ENCODE results near the gene OSBPL2. TPM values are rescaled to one million over a fixed set of nuclear protein-coding genes. Genes with fewer than 3 reads are reported as not detected.
A peak's percentile ranks its signal among the peaks of the same experiment; 100 is the strongest.

The OSBPL2 gene
- total RNA-seq, 3 donors from 2014 or later (not counting 1 experiment from before 2014, with no cell fraction given) = 77.9 to 112 (median 104) TPM

GRCh38 chr20:62192635-62193034 is 45.7 kb upstream of the OSBPL2 start:
- Mint-ChIP-seq H3K36me3 (no peaks in the 10 kb centered on the region), H3K4me3 (no peak overlapping the region), H3K4me1 (peaks cover 0 to 4% of the 10 kb centered on the region in 2 donors), H3K9me3 (no peaks in the 10 kb centered on the region), H3K27me3 (ENCODE audit: low read depth in 2 of 2) (no peaks in the 10 kb centered on the region), H3K27ac (no peak overlapping the region)
- 92% methylated on average over 10 of the region's 10 CpGs for WGBS (ENCODE audit: insufficient coverage)
- intact Hi-C loops (cut with micrococcal nuclease) = no loop called here
- Histone ChIP-seq H3K9me3 (ENCODE audit: control insufficient read depth, insufficient read depth, low read length) (no peaks in the 10 kb centered on the region), H3K4me3 (ENCODE audit: low read length) (no peak overlapping the region), H3K27me3 (ENCODE audit: control insufficient read depth, insufficient read depth, low read length) (no peaks in the 10 kb centered on the region), H3K4me1 (ENCODE audit: control insufficient read depth, insufficient read depth, low read length) (no peaks in the 10 kb centered on the region), H3K27ac (ENCODE audit: low read length) (no peak overlapping the region), H3K36me3 (ENCODE audit: control insufficient read depth, insufficient read depth, low read length) (peaks cover 18% of the 10 kb centered on the region)
- no peak for TF ChIP-seq CTCF (IDR thresholded peaks at IDR 0.05)
- ATAC-seq (no peak), DNase-seq (no peak)

DNA sequence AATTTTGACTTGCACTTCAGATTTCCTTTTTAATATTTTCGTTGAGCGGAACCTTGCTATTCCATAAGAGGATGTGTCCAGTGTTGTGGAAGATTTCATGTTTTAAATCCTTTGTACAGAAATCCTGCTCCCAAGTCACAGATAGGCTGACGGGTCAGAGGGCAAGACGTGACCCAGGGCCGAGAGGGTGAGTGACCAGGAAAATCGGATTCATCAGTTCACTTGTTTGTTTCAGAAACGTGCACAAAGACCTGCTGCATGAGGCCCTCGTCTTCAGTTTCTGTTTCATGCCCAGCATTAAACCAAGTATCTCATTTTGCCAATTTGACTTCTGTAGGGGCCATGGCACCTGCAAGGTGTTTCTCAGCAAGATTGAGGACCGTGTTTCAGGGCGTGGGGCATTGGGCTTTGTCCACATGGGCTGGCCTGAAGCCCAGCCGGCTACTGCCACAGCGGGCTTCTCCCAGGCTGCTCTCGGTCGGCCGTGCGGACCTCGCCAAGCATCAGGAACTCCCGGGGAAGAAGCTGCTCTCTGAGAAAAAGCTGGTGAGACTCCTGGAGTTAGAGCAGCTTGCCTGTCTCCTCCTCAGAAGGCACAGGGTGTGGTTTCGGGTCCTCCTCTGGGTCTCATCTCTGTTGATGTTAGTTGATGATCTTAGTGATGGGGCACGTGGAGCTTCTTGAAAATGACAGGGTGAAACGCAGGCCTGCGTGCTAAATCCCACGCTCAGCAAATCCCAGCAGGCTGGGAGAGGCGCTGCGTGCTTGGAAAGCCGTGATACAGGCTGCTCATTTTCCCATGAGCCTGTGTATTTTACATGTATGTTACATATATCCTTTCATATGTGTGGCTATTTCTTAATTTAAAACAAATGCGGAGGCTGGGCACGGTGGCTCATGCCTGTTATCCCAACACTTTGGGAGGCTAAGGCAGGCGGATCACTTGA is 45.0 kb upstream of the OSBPL2 start:
- 96% methylated on average over 28 of the region's 29 CpGs for WGBS (ENCODE audit: insufficient coverage)
- Histone ChIP-seq H3K4me1 (ENCODE audit: control insufficient read depth, insufficient read depth, low read length) (no peaks in the 10 kb centered on the region), H3K4me3 (ENCODE audit: low read length) (no peak overlapping the region), H3K27ac (ENCODE audit: low read length) (no peak overlapping the region), H3K36me3 (ENCODE audit: control insufficient read depth, insufficient read depth, low read length) (peaks cover 26% of the 10 kb centered on the region), H3K27me3 (ENCODE audit: control insufficient read depth, insufficient read depth, low read length) (no peaks in the 10 kb centered on the region), H3K9me3 (ENCODE audit: control insufficient read depth, insufficient read depth, low read length) (no peaks in the 10 kb centered on the region)
- H3K4me1 Mint-ChIP-seq = peaks cover 0 to 4% of the 10 kb centered on the region in 2 donors
- no peak overlapping the region for H3K27ac Mint-ChIP-seq
- TF ChIP-seq CTCF (IDR thresholded peaks at IDR 0.05) = no peak
- no peaks in the 10 kb centered on the region for H3K36me3 Mint-ChIP-seq
- no peaks in the 10 kb centered on the region for H3K27me3 Mint-ChIP-seq (ENCODE audit: low read depth in 2 of 2)
- intact Hi-C loops (cut with micrococcal nuclease) = no loop called here
- H3K9me3 Mint-ChIP-seq = no peaks in the 10 kb centered on the region
- ATAC-seq (no peak), DNase-seq (no peak)
- H3K4me3 Mint-ChIP-seq = no peak overlapping the region

DNA sequence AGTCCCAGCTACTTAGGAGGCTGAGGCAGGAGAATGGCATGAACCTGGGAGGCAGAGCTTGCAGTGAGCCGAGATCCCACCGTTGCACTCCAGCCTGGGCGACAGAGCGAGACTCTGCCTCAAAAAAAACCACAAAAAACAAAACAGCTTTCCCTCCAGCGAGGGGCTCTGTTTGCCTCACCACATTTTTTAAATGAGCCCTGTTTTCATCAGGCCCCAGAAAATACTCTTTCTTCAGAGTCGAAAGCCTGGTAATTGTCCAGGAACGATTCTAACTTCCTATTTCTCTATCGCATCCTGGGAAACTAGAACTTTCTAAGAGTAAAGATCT is 43.3 kb upstream of the OSBPL2 start:
- Mint-ChIP-seq H3K9me3 (no peaks in the 10 kb centered on the region), H3K4me3 (no peak overlapping the region), H3K36me3 (no peaks in the 10 kb centered on the region), H3K27me3 (ENCODE audit: low read depth in 2 of 2) (no peaks in the 10 kb centered on the region), H3K27ac (peak overlapping the region in 1 of 2 donors; percentile 58), H3K4me1 (peaks cover 0 to 4% of the 10 kb centered on the region in 2 donors)
- 43% methylated on average over 7 of the region's 8 CpGs for WGBS (ENCODE audit: insufficient coverage)
- TF ChIP-seq CTCF (IDR thresholded peaks at IDR 0.05) = no peak
- no peak overlapping the region for H3K4me3 ChIP-seq (ENCODE audit: low read length)
- H3K27ac ChIP-seq (ENCODE audit: low read length) = no peak overlapping the region
- intact Hi-C loops (cut with micrococcal nuclease) = no loop called here
- H3K27me3 ChIP-seq (ENCODE audit: control insufficient read depth, insufficient read depth, low read length) = no peaks in the 10 kb centered on the region
- no peak for ATAC-seq
- DNase-seq = no peak
- H3K9me3 ChIP-seq (ENCODE audit: control insufficient read depth, insufficient read depth, low read length) = no peaks in the 10 kb centered on the region
- H3K4me1 ChIP-seq (ENCODE audit: control insufficient read depth, insufficient read depth, low read length) = no peaks in the 10 kb centered on the region
- peaks cover 33% of the 10 kb centered on the region for H3K36me3 ChIP-seq (ENCODE audit: control insufficient read depth, insufficient read depth, low read length)
